K562 (cell line): Measurements from ENCODE around the gene ACSF2. TPM values are rescaled to one million over a fixed set of nuclear protein-coding genes. Genes with fewer than 3 reads are reported as not detected.

Experiments used
- ETV6 ChIP-seq, 3 experiments: fragments of 150-350 bp in 1 of 3; sonication (generic) in 1 of 3; formaldehyde crosslinking in 1 of 3; IDR thresholded peaks; 2 replicates each; pipeline versions ENCODE4 v1.6.1 to v1.8.0; 2014 to 2022; ENCODE audit warnings: borderline replicate concordance in 2 of 3, low read depth in 2 of 3, antibody characterized with exemption in 1 of 3, low read length in 1 of 3, mild to moderate bottlenecking in 1 of 3, missing genetic modification reagents in 1 of 3
- NR2C2 ChIP-seq, 2 experiments: fragments of 200-800 bp in 1 of 2; sonication (Bioruptor generic) in 1 of 2; sonication (generic) in 1 of 2; formaldehyde crosslinking in 1 of 2; IDR thresholded peaks; 2 replicates each; pipeline versions ENCODE4 v1.6.1 to v1.8.0; 2016 to 2022; ENCODE audit warnings: mild to moderate bottlenecking in 1 of 2, missing compliant biosample characterization in 1 of 2, missing genetic modification characterization in 1 of 2, missing genetic modification reagents in 1 of 2
- NRF1 ChIP-seq, 2 experiments: fragments of 450-650 bp; IDR thresholded peaks in 1 of 2; conservative IDR thresholded peaks in 1 of 2; 2 replicates each; pipeline ENCODE4 v1.6.1; 2014; ENCODE audit warnings: mild to moderate bottlenecking in 2 of 2
- PTBP1 ChIP-seq: fragments of 200-400 bp; formaldehyde crosslinking; IDR thresholded peaks from 2 replicates; pipeline ENCODE4 v1.6.1; 2017; ENCODE audit warnings: low read depth, low read length
- RAD51 ChIP-seq: fragments of 450-650 bp; IDR thresholded peaks from 2 replicates; pipeline ENCODE4 v1.7.1; 2016; ENCODE audit warnings: low read depth, mild to moderate bottlenecking, borderline replicate concordance
- USF2 ChIP-seq: sonication (generic); formaldehyde crosslinking; IDR thresholded peaks from 2 replicates; pipeline ENCODE4 v1.5.0; 2020; ENCODE audit warnings: missing genetic modification reagents
- ZBTB7A ChIP-seq: IDR thresholded peaks from 2 replicates; pipeline ENCODE4 v1.6.1; 2011; ENCODE audit warnings: low read depth, mild to moderate bottlenecking, low read length, moderate library complexity, borderline replicate concordance; ENCODE audit not compliant: control insufficient read depth
- ZNF518B ChIP-seq: fragments of 250-450 bp; sonication (Bioruptor Pico); IDR thresholded peaks from 2 replicates; pipeline ENCODE4 v1.5.0; 2021; ENCODE audit warnings: mild to moderate bottlenecking, moderate library complexity
- ZNF592 ChIP-seq: fragments of 450-650 bp; IDR thresholded peaks from 2 replicates; pipeline ENCODE4 v1.6.1; 2017; ENCODE audit warnings: antibody characterized with exemption, mild to moderate bottlenecking
- ZZZ3 ChIP-seq: fragments of 450-650 bp; IDR thresholded peaks from 2 replicates; pipeline ENCODE4 v1.6.1; 2016; ENCODE audit warnings: antibody characterized with exemption, mild to moderate bottlenecking, moderate library complexity
- polyA plus RNA-seq, 8 experiments: library from polyadenylated mRNA; depleted of rRNA in 4 of 8; stranded (reverse) in 5 of 8; unstranded in 3 of 8; fragments of >200 nt; fragmentation: Nextera tagmentation in 2 of 8; fragmentation: Illumina TruSeq in 1 of 8; extraction: Ambion mirVana in 2 of 8; extraction: Trizol in 1 of 8; gene quantifications; 2 replicates each; pipeline versions ENCODE4 v1.2.1 to v1.2.3, GENCODE V29; 2011 to 2014; ENCODE audit warnings: inconsistent platforms in 1 of 8, missing spikeins in 1 of 8
- total RNA-seq, 7 experiments: library from RNA; depleted of rRNA in 6 of 7; stranded (reverse); fragments of >200 nt in 6 of 7; fragmentation: Illumina TruSeq in 2 of 7; extraction: Trizol in 2 of 7; gene quantifications; 2 replicates each; pipeline versions ENCODE4 v1.2.1 to v1.2.3, GENCODE V29; 2011 to 2021; ENCODE audit warnings: low replicate concordance in 1 of 7
- TF ChIP-seq, protein P1 (sequence below), 2 experiments: fragments of 150-350 bp in 1 of 2; IDR thresholded peaks; 2 replicates each; pipeline ENCODE4 v1.6.1; 2012 to 2016; ENCODE audit warnings: low read depth in 2 of 2, low read length in 2 of 2, mild to moderate bottlenecking in 1 of 2, moderate library complexity in 1 of 2

Gene ACSF2
- total and polyA plus RNA-seq, 9 of the 15 experiments (the other 6 are each of a cell fraction or from before 2014, with no cell fraction given) = 0.89 to 6.1 (median 3.5) TPM

DNA sequence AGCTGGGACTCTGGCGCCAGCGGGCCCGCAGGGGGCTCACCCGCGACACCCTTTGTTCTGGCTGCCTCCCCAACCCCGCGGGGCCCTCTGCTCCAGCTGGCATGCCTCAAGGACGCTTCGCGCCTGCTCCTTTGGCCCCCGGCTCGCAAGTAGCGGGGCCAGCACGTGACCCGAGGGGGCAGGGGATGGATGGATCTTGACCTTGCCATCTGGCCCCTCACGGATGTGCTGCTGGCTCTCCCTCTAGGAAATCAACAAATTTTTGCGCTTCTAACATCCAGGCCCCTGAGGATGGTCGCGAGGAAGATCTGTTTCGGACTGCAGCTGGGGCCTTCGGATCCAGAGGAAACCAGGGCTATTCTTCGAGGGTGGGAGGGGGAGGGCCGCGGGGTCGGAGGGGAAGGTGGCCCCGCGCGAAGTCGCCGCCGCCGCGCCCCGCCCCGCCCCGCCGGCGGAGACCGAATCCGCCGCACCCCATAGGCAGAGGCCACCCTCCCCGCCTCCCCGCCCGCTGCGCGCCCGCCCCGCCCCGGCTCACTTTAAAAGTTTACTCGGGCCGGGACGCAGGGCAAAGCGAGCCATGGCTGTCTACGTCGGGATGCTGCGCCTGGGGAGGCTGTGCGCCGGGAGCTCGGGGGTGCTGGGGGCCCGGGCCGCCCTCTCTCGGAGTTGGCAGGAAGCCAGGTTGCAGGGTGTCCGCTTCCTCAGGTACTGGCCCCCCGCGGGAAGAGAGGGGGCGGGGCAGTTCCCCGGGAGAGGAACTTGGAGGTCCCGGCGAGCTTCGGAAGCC is at the start of gene ACSF2 (continued):
- TF ChIP-seq, protein P1, sequence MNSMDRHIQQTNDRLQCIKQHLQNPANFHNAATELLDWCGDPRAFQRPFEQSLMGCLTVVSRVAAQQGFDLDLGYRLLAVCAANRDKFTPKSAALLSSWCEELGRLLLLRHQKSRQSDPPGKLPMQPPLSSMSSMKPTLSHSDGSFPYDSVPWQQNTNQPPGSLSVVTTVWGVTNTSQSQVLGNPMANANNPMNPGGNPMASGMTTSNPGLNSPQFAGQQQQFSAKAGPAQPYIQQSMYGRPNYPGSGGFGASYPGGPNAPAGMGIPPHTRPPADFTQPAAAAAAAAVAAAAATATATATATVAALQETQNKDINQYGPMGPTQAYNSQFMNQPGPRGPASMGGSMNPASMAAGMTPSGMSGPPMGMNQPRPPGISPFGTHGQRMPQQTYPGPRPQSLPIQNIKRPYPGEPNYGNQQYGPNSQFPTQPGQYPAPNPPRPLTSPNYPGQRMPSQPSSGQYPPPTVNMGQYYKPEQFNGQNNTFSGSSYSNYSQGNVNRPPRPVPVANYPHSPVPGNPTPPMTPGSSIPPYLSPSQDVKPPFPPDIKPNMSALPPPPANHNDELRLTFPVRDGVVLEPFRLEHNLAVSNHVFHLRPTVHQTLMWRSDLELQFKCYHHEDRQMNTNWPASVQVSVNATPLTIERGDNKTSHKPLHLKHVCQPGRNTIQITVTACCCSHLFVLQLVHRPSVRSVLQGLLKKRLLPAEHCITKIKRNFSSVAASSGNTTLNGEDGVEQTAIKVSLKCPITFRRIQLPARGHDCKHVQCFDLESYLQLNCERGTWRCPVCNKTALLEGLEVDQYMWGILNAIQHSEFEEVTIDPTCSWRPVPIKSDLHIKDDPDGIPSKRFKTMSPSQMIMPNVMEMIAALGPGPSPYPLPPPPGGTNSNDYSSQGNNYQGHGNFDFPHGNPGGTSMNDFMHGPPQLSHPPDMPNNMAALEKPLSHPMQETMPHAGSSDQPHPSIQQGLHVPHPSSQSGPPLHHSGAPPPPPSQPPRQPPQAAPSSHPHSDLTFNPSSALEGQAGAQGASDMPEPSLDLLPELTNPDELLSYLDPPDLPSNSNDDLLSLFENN (IDR thresholded peaks at IDR 0.05; ENCODE audit: low read depth in 2 of 2, low read length in 2 of 2) = no peak
- TF ChIP-seq ZZZ3 = no peak
- TF ChIP-seq USF2 (CRISPR knock-in tag) = peak; percentile 78
- peak; percentile 28; the same call in 1 of the 2 replicates for TF ChIP-seq ZNF592
- no peak for TF ChIP-seq PTBP1
- peak; percentile 61; the same call in 1 of the 2 replicates for TF ChIP-seq RAD51
- no peak for TF ChIP-seq ZNF518B (CRISPR knock-in tag)
- 0 out of 2 replicates have a peak, but pooled peaks have one; percentile 2 for TF ChIP-seq ZBTB7A
- no peak for TF ChIP-seq ETV6 (IDR thresholded peaks at IDR 0.05; ENCODE audit: borderline replicate concordance in 1 of 2, low read depth in 2 of 2, low read length in 1 of 2)
- no peak for TF ChIP-seq ETV6 (CRISPR knock-in tag; IDR thresholded peaks at IDR 0.05; ENCODE audit: borderline replicate concordance)
- no peak for TF ChIP-seq NR2C2 (CRISPR knock-in tag; IDR thresholded peaks at IDR 0.05)
- TF ChIP-seq NR2C2 (tag; IDR thresholded peaks at IDR 0.05) = peak; percentile 61; the same call in 1 of the 2 replicates
- peak; percentile 25 to 33; a peak in 2 of 4 replicates for TF ChIP-seq NRF1 (conservative IDR thresholded peaks at IDR 0.05 in 1 of 2, IDR thresholded peaks at IDR 0.05 in 1 of 2)
